ENCODE measurements around the gene TBC1D25. TPM values are rescaled to one million over a fixed set of nuclear protein-coding genes. Genes with fewer than 3 reads are reported as not detected.

The TBC1D25 gene
- total and polyA plus RNA-seq, 2 of the 4 experiments (the other 2 are of a cell fraction) = 11.3 to 15.9 TPM

DNA sequence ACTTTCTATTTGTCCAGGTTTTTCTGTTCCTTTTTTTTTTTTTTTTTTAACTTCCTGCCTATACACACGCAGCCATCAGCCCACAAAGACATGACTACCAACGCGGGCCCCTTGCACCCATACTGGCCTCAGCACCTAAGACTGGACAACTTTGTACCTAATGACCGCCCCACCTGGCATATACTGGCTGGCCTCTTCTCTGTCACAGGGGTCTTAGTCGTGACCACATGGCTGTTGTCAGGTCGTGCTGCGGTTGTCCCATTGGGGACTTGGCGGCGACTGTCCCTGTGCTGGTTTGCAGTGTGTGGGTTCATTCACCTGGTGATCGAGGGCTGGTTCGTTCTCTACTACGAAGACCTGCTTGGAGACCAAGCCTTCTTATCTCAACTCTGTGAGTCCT, 15.8 kb upstream of the TBC1D25 start:
- no peak overlapping the region for H3K18ac ChIP-seq (ENCODE audit: low read depth, low read length)
- 0 out of 2 replicates have a peak, but pooled peaks cover 3% of the 10 kb centered on the region for H3K9me1 ChIP-seq (ENCODE audit: insufficient read depth, low read length)
- WGBS, 2 experiments (ENCODE audit: extremely low coverage in 2 of 2, insufficient read length in 1 of 2) = no CpG with 5 or more reads among the region's 12 CpGs
- peaks cover 3 to 6% of the 10 kb centered on the region in 2 experiments; a peak in 3 of 4 replicates for H3K79me1 ChIP-seq (ENCODE audit: low read depth in 1 of 2, low read length in 2 of 2)
- no peak overlapping the region for H2BK20ac ChIP-seq (ENCODE audit: low read depth, low read length)
- dilution Hi-C loops (cut with HindIII; ENCODE audit: low sequenced_read_pairs, unreplicated experiment) = no loop called here
- H3K9ac ChIP-seq (ENCODE audit: low read depth, low read length) = no peak overlapping the region
- no peaks in the 10 kb centered on the region for H4K20me1 ChIP-seq (ENCODE audit: insufficient read depth, low read length)
- no peak overlapping the region for H4K5ac ChIP-seq (ENCODE audit: low read depth, low read length)
- H3K56ac ChIP-seq (ENCODE audit: extremely low read depth, insufficient read depth, low read length) = no peak overlapping the region
- in situ Hi-C loops (cut with MboI; ENCODE audit: low sequenced_read_pairs) = no loop called here
- no peaks in the 10 kb centered on the region; the same call in 1 of the 2 replicates for H3K9me3 ChIP-seq (ENCODE audit: control insufficient read depth, insufficient read depth, low read length)
- no peak overlapping the region for H2BK15ac ChIP-seq (ENCODE audit: low read depth, low read length)
- H2BK5ac ChIP-seq (ENCODE audit: low read depth, low read length, poor library complexity, severe bottlenecking) = no peak overlapping the region
- H3K23ac ChIP-seq (ENCODE audit: low read depth, low read length) = no peak overlapping the region
- H3K27ac ChIP-seq (ENCODE audit: insufficient read depth, low read length) = no peak overlapping the region
- DNase-seq (no peak), ATAC-seq (ENCODE audit: low read depth) (no peak)
- intact Hi-C loops (cut with micrococcal nuclease) = no loop called here
- H3K14ac ChIP-seq (replicated peaks; ENCODE audit: low read depth, low read length) = no peak overlapping the region
- no peak overlapping the region for H2BK120ac ChIP-seq (ENCODE audit: low read depth, low read length)
- BruUV-seq (replicated peaks) = no TSS peak
- no peak overlapping the region for H3K4me3 ChIP-seq (ENCODE audit: insufficient read depth, low read depth, low read length)
- H4K8ac ChIP-seq (ENCODE audit: low read depth in 2 of 2, low read length in 2 of 2) = no peak overlapping the region
- H2AK9ac ChIP-seq (replicated peaks; ENCODE audit: low read depth, low read length, poor library complexity) = peak overlapping the region; percentile 42
- CTCF ChIA-PET = no interaction called here
- no peak overlapping the region for H2AK5ac ChIP-seq (ENCODE audit: low read depth, low read length)
- peaks cover 2% of the 10 kb centered on the region; the same call in 1 of the 2 replicates for H3K36me3 ChIP-seq (ENCODE audit: control insufficient read depth, insufficient read depth, low read length)
- POLR2A ChIA-PET (ENCODE audit: unreplicated experiment) = no interaction called here
- no peak overlapping the region for H4K91ac ChIP-seq (ENCODE audit: insufficient read depth, low read depth, low read length)
- no peak overlapping the region for H3K4ac ChIP-seq (ENCODE audit: low read depth, low read length)
- 0 out of 2 replicates have a peak, but pooled peaks cover 2% of the 10 kb centered on the region for H3K4me1 ChIP-seq (ENCODE audit: control insufficient read depth, insufficient read depth, low read length)
- no peak overlapping the region for H2AFZ ChIP-seq (replicated peaks; ENCODE audit: low read length, poor library complexity)
- H3K4me2 ChIP-seq (ENCODE audit: low read depth, low read length) = no peak overlapping the region
- TF ChIP-seq RFX5 (IDR thresholded peaks at IDR 0.05; ENCODE audit: low read depth, low read length) (no peak), NFE2L2 (IDR thresholded peaks at IDR 0.05; ENCODE audit: low read depth, low read length) (no peak), SMC3 (IDR thresholded peaks at IDR 0.05; ENCODE audit: low read depth, low read length) (no peak), MAFK (IDR thresholded peaks at IDR 0.05; ENCODE audit: low read depth, low read length) (no peak), CEBPB (IDR thresholded peaks at IDR 0.05; ENCODE audit: low read depth, low read length) (no peak), RAD21 (IDR thresholded peaks at IDR 0.05; ENCODE audit: low read length) (no peak), BHLHE40 (IDR thresholded peaks at IDR 0.05; ENCODE audit: low read depth, low read length) (no peak), MAZ (IDR thresholded peaks at IDR 0.05; ENCODE audit: borderline replicate concordance, low read depth, low read length) (no peak), FOS (IDR thresholded peaks at IDR 0.05; ENCODE audit: low read depth, low read length) (no peak), MXI1 (IDR thresholded peaks at IDR 0.05; ENCODE audit: borderline replicate concordance, low read depth, low read length) (no peak)
- TF ChIP-seq, protein P1, sequence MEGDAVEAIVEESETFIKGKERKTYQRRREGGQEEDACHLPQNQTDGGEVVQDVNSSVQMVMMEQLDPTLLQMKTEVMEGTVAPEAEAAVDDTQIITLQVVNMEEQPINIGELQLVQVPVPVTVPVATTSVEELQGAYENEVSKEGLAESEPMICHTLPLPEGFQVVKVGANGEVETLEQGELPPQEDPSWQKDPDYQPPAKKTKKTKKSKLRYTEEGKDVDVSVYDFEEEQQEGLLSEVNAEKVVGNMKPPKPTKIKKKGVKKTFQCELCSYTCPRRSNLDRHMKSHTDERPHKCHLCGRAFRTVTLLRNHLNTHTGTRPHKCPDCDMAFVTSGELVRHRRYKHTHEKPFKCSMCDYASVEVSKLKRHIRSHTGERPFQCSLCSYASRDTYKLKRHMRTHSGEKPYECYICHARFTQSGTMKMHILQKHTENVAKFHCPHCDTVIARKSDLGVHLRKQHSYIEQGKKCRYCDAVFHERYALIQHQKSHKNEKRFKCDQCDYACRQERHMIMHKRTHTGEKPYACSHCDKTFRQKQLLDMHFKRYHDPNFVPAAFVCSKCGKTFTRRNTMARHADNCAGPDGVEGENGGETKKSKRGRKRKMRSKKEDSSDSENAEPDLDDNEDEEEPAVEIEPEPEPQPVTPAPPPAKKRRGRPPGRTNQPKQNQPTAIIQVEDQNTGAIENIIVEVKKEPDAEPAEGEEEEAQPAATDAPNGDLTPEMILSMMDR (conservative IDR thresholded peaks at IDR 0.05; ENCODE audit: low read depth, low read length) = no peak
- TF ChIP-seq, protein P2, sequence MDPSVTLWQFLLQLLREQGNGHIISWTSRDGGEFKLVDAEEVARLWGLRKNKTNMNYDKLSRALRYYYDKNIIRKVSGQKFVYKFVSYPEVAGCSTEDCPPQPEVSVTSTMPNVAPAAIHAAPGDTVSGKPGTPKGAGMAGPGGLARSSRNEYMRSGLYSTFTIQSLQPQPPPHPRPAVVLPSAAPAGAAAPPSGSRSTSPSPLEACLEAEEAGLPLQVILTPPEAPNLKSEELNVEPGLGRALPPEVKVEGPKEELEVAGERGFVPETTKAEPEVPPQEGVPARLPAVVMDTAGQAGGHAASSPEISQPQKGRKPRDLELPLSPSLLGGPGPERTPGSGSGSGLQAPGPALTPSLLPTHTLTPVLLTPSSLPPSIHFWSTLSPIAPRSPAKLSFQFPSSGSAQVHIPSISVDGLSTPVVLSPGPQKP (IDR thresholded peaks at IDR 0.05; ENCODE audit: borderline replicate concordance, low read depth, low read length) = no peak
- no peaks in the 10 kb centered on the region for H3K27me3 ChIP-seq (ENCODE audit: control insufficient read depth, insufficient read depth, low read length)

Measured in IMR-90 (cell line).